Stimulated activated CD4-positive, alpha-beta T cell treated with anti-CD3 and anti-CD28 coated beads, TNF-alpha, amount 100 ng/mL, for 24 hours (primary cell): ENCODE measurements around the gene NBEAL2.
A peak's percentile ranks its signal among the peaks of the same experiment; 100 is the strongest.

Experiments used
- DNase-seq, 3 experiments: peaks; one replicate each; pipeline ENCODE4 v3.0.0-alpha.2; 2020; ENCODE audit warnings: low read depth in 3 of 3

The NBEAL2 gene

DNA sequence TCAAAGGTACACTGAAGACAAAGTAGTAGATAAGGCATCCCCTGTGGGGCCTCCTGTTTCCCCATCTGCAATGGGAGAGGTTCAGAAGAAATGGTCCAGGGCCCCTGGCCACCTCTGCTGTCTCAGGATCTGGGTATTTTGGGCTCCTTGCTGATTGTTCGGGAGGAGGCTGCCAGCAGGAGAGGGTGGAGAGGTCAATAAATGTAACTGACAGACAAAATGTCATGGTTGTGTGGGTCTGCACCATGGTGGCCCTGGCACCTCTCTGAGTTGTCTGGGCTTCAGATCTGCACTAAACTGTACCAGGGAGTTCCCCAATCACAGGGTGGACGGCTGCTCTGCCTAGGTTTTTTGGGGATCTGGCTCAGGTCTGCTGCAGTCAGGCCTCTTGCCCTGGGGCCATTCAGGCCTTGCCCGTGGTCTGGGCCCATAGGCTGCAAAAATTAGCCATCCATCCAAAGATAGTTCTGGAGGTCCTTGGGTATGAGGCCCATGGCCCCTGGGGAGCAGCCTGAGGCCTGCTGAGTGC, 7.4 kb downstream of the NBEAL2 start:
- no peak for DNase-seq

- DNase-seq: no peak
Observed at GRCh38 chr3:46987319-46987742, 7.9 kb downstream of the NBEAL2 start.

- peak; percentile 62 to 86 (median 69) for DNase-seq
Observed at GRCh38 chr3:46987743-46988401, 8.4 kb downstream of the NBEAL2 start.

- no peak for DNase-seq
Observed at GRCh38 chr3:46988616-46989015, 9.2 kb downstream of the NBEAL2 start.

DNA sequence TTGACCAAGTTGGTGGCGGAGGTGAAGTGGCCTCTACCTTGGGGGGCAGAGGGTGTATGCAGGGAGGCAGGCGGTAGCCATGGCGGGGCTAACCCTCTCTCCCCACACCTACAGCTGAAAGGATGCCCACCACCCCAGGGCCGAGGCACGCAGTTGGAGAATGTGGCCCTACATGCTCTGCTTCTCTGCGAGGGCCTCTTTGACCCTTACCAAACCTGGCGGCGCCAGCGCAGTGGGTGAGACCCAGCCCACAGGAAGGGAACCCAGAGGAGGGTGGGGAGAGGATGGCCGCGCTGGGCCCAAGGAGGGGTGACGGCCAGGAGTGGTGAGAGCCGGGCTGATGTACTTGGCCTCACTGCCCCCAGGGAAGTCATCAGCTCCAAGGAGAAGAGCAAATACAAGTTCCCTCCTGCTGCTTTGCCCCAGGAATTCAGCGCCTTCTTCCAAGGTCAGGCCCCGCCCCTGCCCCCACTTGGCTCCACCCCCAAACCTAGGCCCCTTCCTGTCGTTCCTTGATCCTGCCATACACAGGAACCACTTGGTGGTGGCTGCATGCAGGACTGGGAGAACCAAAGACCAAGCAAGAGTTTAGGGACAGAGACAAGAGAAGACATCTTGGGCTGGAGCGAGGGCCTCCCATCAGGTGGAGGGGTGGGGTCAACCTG, 9.8 kb downstream of the NBEAL2 start:
- no peak for DNase-seq

DNA sequence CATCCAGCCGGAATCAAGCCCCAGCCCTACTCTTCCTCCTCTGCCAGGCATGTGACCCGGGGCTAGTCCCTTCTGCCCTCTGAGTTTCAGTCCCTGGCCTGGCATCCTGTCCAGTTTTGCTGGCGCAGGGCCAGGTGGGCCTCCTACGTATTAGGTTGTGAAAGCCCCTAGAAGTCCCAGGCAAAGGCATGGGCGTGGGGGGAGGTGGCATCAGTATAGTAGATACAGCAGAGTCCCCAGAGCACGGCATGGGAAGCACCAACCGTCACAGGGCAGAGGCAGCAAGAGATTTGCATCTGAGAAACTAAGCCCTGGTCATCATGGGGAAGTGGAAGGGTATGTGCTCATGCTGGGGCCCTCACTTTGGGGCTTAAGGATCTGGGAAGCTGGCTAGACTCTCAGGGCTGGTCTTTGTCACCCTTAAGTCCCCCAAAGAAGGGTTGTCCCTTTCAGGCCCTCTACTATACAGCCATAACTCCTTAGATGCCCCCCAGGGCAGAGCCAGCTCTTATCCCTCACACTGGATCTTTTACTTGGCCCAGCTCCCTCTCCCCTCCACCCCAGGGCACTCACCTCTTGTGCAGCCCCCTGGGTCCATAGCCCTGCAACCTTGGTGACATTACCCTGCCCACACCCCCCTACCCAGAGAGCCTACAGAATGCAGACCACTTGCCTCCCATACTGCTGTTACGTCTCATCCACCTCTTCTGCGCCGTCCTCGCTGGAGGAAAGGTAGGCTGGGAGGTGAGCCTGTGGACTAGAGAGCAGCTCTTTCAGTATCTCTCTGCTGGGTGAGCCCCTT, 11.3 kb downstream of the NBEAL2 start:
- DNase-seq: no peak

- DNase-seq: no peak
Observed at GRCh38 chr3:46991406-46992165, 12.1 kb downstream of the NBEAL2 start.

GRCh38 chr3:46992231-46992630, 12.8 kb downstream of the NBEAL2 start:
- no peak for DNase-seq

GRCh38 chr3:46993292-46993691, 13.8 kb downstream of the NBEAL2 start:
- no peak for DNase-seq

- DNase-seq: no peak
Observed at GRCh38 chr3:46993986-46994385, 14.5 kb downstream of the NBEAL2 start.

DNA sequence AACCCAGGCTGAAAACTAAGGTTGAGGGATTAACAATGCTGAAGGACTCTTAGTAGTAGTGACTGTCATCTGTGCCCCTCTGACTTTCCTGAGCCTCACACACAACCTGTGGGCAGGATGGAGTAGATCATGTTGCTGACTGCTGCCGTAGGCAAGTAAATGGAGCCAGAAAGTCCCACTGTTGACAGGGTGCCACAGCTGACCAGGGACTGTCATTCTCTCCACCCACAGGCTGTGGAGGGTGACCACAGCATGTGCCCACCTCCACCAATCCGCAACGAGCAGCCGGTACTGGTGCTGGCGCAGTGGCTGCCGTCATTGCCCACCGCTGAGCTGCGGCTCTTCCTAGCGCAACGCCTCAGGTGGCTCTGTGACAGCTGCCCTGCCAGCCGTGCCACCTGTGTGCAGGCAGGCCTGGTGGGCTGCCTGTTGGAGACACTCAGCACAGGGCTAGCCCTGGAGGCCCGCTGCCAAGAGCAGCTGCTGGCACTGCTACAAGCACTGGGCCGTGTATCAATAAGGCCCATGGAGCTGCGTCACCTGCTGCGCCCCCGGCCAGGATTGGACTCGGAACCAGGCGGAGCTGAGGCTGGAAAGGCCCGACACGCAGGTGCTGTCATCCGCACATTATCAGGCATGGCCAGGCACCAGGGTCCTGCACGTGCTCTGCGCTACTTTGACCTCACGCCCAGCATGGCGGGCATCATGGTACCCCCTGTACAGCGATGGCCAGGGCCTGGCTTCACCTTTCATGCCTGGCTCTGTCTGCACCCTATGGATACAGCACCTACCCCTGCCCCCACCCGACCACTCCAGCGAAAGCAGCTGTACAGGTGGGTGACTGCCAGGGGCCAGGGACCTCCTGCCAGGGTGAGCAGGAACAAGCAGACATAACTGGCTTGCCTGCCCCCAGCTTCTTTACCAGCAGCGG, 15.6 kb downstream of the NBEAL2 start:
- no peak for DNase-seq

- no peak for DNase-seq
Observed at GRCh38 chr3:46995901-46996562, 16.6 kb downstream of the NBEAL2 start.

DNA sequence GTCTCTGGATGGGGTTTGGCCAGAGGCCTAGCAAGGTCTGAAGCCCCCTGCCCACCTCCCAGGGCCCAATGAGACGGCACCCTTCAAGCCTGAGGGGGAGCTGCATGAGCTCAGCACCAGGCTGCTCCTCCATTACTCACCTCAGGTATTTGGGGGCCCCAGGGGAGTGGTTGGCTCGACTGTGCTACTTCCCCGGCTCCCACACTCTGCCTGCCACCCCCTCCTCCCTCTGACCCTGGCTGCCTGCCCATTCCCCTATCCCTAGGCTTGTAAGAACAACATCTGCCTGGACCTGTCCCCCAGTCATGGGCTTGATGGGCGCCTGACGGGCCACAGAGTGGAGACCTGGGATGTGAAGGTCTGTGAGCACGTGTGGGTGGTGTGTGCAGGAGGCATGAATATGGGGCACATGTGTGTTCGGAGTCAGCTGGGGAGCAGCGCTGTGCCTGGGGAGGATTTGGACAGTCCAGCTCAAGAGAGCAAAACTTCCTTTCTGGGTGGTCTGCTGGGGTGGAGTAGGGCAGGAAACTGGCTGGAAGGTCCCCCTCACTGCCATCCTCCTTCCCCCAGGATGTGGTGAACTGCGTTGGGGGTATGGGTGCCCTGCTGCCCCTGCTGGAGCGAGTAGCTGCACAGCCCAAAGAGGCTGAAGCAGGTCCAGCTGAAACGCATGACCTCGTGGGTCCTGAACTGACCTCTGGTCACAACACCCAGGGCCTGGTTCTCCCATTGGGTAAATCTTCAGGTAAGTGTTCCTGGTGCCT, 17.4 kb downstream of the NBEAL2 start:
- DNase-seq: no peak

DNA sequence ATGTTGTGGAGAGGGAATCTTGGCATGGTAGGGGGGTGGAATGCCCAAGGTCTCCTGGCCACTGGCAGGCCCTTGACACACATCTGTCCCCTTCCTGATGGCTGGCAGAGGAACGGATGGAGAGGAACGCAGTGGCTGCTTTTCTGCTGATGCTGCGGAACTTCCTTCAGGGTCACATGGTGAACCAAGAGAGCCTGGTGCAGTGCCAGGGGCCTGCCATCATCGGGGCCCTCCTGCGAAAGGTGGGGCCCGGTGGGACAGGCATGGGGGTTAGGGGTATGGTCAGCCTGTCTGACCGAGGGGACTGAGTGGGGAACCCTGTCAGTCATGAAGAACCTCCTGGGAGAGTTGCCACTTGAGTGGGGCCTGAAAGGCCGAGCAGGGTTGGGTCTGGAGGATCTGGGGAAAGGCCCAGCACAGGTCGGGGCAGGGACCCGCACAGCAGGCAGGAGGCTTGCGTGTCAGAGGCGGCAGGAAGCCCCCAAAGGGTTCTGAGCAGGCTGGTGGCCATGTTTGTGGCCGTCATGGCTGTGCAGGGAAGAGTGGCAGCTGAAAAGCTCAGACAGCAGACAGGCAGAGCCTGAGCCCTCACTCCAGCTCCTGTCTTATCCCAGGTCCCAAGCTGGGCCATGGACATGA, 18.1 kb downstream of the NBEAL2 start:
- no peak for DNase-seq

DNA sequence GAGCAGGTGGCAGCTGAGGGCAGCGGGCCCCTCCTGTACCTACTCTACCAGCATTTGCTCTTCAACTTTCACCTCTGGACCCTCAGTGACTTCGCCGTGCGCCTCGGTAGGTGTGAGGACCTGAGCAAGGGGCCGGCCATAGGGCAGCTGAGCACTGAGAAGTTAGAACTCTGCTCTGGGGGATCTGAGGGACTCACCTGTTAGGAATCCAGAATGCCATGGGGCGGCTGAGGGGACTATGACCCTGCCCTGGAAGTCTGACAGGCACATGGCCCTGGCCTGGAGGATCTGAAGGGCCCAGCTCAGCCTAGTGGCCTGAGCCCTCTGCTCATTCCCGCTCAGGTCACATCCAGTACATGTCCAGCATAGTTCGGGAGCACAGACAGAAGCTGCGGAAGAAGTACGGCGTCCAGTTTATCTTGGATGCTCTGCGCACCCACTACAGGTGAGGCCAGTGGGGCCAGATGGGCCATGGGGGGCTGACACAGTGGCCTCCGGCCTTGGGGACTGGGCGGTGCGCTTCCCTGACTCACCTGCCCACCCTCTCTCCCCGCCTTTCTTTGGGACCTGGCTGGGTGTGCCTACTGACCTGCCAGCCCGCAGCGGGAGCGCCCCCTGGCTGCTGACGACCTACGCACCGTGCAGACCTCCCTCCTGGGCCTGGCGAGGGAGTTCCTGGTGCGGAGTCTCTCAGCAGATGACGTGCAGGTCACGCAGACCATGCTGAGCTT, 18.8 kb downstream of the NBEAL2 start:
- DNase-seq: peak; percentile 41 to 71 (median 45)

GRCh38 chr3:46998852-46999515, 19.5 kb downstream of the NBEAL2 start:
- no peak for DNase-seq

GRCh38 chr3:46999516-47000197, 20.2 kb downstream of the NBEAL2 start:
- DNase-seq: no peak
